NCI-H69 (cell line): Measurements from ENCODE around the gene HAUS7.

Experiments used
- DNase-seq: peaks from one replicate; lab custom pipeline; 2025; lab: John Stamatoyannopoulos, UW

The HAUS7 gene

DNA sequence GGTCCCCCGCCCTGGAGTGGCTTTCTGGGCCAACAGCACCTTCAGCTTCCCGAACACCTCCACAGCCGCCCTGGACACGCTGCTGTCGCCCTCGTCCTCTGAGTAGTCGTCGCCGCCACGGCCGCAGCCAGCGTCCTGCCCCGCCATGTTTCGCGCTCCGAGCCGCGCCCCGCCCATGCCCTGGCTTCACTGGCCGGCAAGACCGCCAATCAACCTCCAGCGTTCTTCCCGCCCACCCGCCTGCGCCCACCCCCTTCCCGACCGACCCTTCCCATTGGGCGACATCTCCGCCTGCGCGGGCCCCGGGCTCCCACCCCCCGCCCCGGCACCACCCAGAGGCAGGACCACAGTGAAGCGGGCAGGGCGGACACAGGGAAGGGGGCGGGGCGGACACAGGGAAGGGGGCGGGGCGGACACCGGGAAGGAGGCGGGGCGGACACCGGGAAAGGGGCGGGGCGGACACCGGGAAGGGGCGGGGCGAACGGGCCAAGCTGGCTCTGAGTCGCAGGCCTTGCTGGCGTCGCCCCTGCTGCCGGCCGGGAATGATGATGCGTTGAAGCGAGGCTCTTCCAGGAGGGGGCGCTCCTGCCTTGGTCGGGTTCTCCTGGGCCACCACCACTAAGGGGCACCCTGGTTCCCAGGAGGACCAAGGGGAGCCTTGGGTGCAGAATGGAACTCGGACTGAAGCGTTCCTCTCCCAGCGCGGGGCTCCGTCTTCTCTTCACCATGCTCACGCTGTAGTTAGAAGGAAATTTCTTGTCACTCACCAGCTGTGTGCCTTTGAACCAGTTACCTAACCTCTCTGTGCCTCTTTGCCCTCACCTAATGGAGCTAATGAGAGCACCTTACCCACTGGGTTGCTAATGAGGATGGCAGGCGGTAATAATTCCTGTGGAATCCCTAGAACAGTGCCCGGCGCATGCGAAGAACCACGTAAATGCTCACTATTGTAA lies at the start of gene HAUS7:
Gene HAUS7, minus strand, starts transcription at position 166 of the 953 bp plus-strand sequence. Its CDS starts 19 bp downstream, at position 147.
- DNase-seq: peak; percentile 93

DNA sequence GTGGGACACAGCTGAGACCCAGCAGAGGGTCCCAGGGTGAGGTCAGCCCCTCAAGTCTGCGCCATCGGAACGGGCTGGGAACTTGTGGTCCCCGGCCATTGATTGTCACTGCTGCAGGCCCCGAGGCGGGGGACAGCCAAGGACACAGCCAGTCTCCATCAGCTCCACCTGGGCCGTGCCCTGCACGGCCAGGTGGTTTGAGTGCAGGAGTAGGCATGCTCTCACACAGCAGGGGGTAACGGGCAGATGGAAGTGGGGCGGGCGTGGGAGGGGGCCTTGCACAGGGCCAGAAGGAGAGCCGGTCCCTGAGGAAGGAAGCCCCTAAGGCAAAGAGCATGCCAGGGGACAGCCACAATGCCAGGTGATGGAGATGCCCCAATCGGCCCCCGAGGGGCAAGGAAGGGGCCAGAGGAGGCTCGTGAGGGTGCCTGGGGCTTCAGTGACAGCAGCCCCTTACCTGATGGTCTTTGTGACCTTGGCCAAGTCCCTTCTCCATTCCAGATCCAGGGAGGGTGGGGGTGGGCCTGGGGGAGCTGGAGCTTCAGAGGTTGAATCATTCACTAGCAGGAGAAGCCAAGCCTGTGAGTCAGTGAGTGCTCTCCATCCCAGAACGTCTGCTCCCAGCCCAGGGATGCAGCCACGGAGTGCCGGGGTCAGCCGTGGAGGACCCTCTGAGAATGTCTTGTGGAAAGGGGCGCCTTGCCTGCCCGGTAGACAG lies 49.4 kb upstream of the HAUS7 start:
- DNase-seq: peak; percentile 62

GRCh38 chrX:153517946-153518834 lies 47.8 kb upstream of the HAUS7 start:
- peak; percentile 33 for DNase-seq

DNA sequence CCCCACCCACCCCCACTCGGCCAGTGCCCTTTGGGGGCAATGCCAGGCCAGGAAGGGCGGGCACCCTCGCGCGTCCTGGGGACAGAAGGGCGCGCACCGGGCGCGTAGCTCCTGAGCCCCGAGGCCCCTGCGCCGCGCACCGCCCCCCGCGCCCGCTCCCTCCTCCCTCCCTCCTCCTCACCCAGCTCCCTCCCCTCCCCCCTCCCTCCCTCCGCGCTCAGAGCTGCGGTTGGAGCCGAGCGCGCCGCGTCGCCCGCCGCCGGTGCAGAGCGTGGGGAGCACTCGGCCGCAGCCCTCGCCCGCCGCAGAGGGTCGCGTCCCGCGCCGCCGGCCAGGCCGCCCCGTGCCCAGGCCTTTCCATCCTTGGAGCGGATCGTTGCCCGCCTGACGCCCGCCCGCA lies 47.0 kb upstream of the HAUS7 start, which contains the start of gene ATP2B3:
Gene ATP2B3, plus strand, starts transcription at position 220 of the 400 bp plus-strand sequence. CDS start 18,606 bp downstream, outside the sequence.
- peak; percentile 78 for DNase-seq

DNA sequence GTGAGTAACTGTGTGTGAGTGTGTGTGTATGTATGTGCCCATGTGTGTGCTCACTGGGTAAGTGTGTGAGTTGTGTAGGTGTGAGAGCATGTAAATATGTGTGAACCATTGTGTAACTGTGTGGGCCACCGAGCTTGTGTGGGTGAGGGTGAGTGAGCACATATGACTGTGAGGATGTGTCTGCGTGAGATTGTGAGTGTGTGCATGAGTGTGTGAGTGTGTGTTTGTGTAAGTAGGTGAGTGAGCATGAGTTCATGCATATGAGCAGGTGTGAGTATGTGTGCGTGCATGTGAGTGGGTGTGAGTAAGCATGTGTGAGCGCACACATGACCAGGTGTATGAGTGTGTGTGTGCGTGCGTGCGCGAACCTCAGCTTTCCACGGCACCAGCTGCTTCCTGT lies 45.7 kb upstream of the HAUS7 start:
- DNase-seq: peak; percentile 6

DNA sequence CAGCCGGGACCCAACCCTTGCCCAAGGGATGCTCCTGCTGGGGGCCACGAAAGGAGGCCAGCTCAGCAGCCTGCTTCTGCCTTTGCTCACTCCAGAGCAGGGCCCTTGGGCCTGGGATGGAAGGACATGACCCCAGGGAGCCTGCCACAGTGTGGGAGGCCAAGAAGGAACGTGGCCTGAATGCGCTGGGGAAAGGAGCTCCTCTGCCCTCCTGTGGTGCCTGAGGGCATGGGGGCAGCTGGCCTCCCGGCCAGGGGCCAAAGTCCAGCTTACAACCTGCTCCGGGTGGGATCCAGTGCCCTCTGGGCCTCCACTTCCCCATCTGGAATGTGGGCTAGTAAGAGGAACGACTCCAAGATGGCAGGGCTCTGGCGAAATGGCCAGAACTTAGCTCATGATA lies 45.1 kb upstream of the HAUS7 start:
- DNase-seq: no peak

DNA sequence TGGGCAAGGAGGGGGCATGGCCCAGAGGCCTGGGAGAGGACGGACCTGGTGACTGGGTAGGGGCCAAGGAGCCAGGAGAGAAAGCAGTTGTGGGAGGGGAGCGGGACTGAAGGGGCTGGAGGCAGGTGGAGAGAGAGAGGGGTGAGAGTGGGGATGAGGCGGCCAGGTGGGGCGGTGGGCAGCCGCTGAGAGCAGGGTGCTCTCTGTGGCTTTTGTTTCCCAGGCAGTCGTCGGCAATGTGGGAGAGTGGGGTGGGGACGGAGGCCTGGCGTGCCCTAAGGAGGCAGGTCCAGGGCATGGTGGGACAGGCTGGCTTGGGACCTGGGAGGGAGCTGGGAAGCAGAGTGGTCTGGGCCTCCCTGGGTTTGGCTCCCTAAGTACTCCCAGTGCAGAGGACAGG lies 43.9 kb upstream of the HAUS7 start:
- DNase-seq: no peak

GRCh38 chrX:153513265-153513664 lies 42.9 kb upstream of the HAUS7 start:
- no peak for DNase-seq

DNA sequence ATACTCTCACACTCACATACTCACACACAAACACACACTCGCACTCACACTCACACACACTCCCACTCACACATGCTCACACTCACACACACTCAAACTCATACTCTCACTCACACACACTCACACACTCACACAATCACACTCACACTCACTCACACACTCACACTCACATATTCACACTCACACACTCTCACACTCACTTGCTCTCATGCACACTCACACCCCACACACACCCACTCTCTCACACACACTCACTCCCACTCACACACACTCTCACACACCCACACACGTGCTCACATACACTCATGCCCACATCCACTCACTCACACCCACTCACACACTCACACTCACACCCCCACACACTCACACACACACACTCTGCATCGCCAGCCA lies 42.1 kb upstream of the HAUS7 start:
- no peak for DNase-seq

- DNase-seq: peak; percentile 89
These were observed 41.6 kb upstream of the HAUS7 start for GRCh38 chrX:153511784-153512500.

DNA sequence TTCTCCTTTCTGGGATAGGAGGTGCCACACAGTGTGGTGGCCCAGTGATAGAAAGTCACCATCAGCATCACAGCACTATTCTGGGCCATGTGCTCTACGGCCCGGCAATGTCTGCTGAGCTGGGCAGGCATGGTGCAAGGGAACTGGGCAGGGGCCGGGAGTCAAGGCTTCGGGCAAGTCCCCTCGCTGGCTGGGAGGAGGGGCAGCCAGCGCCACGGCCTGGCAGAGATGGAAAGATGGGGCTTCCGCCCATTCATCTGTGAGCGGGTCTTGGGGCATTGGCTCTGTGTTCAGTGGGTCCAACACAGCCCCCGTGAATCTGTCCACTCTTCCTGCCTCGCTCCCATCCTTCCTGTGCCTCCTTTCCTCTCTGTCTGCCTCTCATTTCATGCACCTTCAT lies 40.0 kb upstream of the HAUS7 start:
- DNase-seq: no peak

DNA sequence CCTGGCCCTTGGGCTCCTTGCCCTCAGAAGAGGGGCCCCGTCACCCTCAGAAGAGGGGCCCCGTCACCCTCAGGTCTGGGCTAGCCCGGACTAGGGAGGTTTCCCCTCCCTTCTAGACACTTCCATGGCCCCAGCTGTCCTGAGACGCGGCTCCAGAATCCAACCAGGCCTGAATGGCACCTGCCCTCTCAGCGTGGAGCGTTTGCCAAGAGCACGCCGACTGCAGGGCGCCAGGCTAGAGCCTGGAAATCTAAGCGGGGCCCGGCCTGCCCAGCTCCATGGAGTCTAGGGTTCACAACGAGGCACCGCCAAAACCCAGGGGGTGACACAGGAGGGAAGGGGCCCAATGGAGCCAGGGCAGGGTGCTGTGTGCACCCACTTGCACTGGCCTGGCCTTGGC lies 39.2 kb upstream of the HAUS7 start:
- DNase-seq: no peak

DNA sequence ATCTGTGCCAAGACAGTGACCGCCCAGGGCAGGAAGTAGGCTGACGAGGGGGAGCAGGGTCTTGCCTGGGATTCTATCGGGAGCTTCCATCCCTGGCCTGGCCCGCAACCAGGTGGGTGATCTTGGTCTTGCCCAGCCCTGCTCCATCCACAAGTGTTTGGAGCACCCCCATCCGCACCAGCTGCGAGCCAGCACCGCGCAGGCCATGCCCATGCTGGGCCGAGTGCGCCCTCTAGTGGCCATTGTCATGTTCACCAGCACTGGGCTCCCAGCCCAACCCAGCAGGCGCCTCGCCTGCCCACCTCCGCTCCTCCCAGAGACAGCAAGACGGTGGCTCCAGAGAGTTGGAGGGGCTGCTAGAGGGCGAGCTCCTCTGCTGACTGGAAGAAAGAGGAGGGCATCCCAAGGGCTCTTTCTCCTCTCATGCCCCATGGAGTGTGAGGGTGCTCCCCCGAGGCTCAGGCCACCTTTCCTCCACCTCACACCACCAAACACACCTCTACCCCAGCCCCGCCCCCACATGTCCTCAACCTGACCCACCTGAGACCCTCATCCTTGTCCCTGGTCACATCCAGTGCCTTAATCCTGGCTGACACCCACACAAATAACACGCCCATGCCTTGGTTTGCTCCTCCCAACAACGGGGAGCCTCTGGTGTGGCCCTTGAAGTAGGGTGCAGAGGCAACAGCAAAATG lies 37.3 kb upstream of the HAUS7 start:
- DNase-seq: peak; percentile 79

DNA sequence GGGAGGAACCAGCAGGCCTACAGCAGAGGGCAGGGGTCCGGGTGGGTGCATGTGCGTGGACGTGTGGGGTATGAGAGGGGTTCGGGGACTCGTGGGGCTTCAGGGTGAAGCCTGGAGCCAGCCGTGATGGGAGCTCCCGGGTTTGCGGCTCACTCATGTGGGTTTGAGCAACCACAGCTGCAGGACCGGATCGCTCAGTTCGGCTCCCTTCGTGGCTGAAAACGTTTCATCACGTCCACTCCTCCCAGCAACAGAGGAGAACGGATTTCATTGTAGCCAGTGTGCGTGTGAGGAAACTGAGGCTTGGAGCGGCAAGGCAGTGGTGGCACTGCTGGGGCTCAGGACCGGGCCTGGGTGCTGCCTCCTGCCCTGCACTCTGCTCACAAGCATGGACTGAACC lies 35.0 kb upstream of the HAUS7 start:
- DNase-seq: no peak

GRCh38 chrX:153504445-153505016 lies 34.2 kb upstream of the HAUS7 start:
- no peak for DNase-seq

- no peak for DNase-seq
These were observed 32.4 kb upstream of the HAUS7 start for GRCh38 chrX:153502796-153503195.

- no peak for DNase-seq
These were observed 31.8 kb upstream of the HAUS7 start for GRCh38 chrX:153502131-153502530.

GRCh38 chrX:153501530-153501929 lies 31.2 kb upstream of the HAUS7 start:
- no peak for DNase-seq

DNA sequence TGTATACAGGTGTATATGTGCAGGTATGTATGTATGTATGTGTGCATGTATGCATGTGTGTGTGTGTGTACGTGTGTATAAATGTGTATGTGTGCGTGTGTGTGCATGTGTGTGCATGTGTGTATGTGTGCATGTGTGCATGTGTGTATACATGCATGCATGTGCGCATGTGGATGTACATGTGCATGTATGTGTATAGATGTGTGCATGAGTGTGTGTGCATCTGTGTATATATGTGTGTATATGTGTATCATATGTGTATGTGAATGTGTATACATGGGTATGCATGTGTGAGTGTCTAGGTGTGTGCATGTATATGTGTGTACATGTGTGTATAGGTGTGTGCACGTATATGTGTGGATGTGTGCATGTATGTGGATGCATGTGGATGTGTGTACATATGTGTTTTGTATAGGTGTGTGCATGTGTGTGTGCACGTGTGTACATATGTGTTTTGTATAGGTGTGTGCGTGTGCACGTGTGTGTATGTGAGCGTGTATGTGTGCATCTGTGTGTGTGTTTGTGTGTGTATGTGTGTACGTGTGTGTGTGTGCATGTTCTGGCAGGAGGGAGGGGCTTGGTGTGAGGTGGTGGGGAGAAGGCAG lies 30.4 kb upstream of the HAUS7 start:
- no peak for DNase-seq

- DNase-seq: no peak
These were observed 29.5 kb upstream of the HAUS7 start for GRCh38 chrX:153499876-153500275.
